ENCODE data around the gene GOSR2.

DNA sequence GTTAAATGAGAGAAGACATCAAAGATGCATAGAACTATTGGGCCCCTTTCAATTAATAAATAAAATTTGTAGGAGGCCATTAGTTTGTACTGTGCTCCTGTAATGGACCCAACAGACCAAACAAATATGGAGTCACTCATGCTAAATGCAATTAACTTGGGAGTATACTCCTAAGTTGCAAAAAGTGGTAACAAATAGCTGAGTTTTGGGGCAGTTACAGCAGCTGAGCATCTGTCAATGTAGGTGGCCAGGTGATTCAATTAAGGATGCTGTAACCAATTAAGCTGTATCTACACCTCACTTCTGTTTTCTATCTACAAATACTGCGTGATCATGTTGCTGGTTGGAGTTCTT is 36.7 kb upstream of the GOSR2 start:
- TF ChIP-seq POLR2A (IDR thresholded peaks at IDR 0.05) = no peak
- TF ChIP-seq, protein P1, sequence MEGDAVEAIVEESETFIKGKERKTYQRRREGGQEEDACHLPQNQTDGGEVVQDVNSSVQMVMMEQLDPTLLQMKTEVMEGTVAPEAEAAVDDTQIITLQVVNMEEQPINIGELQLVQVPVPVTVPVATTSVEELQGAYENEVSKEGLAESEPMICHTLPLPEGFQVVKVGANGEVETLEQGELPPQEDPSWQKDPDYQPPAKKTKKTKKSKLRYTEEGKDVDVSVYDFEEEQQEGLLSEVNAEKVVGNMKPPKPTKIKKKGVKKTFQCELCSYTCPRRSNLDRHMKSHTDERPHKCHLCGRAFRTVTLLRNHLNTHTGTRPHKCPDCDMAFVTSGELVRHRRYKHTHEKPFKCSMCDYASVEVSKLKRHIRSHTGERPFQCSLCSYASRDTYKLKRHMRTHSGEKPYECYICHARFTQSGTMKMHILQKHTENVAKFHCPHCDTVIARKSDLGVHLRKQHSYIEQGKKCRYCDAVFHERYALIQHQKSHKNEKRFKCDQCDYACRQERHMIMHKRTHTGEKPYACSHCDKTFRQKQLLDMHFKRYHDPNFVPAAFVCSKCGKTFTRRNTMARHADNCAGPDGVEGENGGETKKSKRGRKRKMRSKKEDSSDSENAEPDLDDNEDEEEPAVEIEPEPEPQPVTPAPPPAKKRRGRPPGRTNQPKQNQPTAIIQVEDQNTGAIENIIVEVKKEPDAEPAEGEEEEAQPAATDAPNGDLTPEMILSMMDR (IDR thresholded peaks at IDR 0.05) = no peak
